CD4-positive, alpha-beta memory T cell (primary cell): Measurements from ENCODE around the gene WDR54. TPM values are rescaled to one million over a fixed set of nuclear protein-coding genes. Genes with fewer than 3 reads are reported as not detected.
"Not testable (repeated sequence)": the region's sequence is repeated elsewhere in the genome, so short reads cannot be mapped to it uniquely, and the experiment has no call there.

ENCODE experiments used
- CTCF ChIA-PET: fragments of 350-600 bp; sonication (Branson Sonifier 250); formaldehyde crosslinking; loops from one replicate; lab custom pipeline; 2021; ENCODE audit warnings: inconsistent platforms; ENCODE audit not compliant: partially characterized antibody; lab: Charles Lee
- POLR2A ChIA-PET: fragments of 350-600 bp; sonication (Branson Sonifier 250); formaldehyde crosslinking; loops from one replicate; lab custom pipeline; 2021; ENCODE audit not compliant: partially characterized antibody; lab: Charles Lee
- DNase-seq, 5 donors: peaks; one replicate each; pipeline versions ENCODE4 v3.0.0 to v3.0.0-alpha.2; 2020 to 2022; ENCODE audit warnings: mixed read lengths in 1 of 5
- H3K27ac ChIP-seq: one replicate; pipeline ENCODE4 v1.7.0; 2013; ENCODE audit warnings: low read depth, low read length
- H3K27me3 ChIP-seq: 2 replicates; pipeline ENCODE4 v1.7.0; 2013; ENCODE audit warnings: mild to moderate bottlenecking, low read length, moderate library complexity; ENCODE audit not compliant: insufficient read depth
- H3K36me3 ChIP-seq: 2 replicates; pipeline ENCODE4 v1.7.0; 2013; ENCODE audit warnings: mild to moderate bottlenecking, low read length, moderate library complexity; ENCODE audit not compliant: insufficient read depth
- H3K4me1 ChIP-seq: 2 replicates; pipeline ENCODE4 v1.7.0; 2013; ENCODE audit warnings: mild to moderate bottlenecking, low read length, moderate library complexity; ENCODE audit not compliant: insufficient read depth
- H3K4me3 ChIP-seq, 2 donors: one replicate each; pipeline ENCODE4 v1.7.0; 2013; ENCODE audit warnings: low read length in 2 of 2, mild to moderate bottlenecking in 1 of 2
- H3K9me3 ChIP-seq, 2 donors: one replicate each; pipeline ENCODE4 v1.7.0; 2013; ENCODE audit warnings: low read length in 2 of 2, control low read depth in 1 of 2; ENCODE audit not compliant: control insufficient read depth in 1 of 2
- H3K27ac Mint-ChIP-seq, 7 donors: one replicate each; pipeline ENCODE4 v1.8.0; 2020 to 2021; ENCODE audit warnings: mixed read lengths in 7 of 7, mild to moderate bottlenecking in 6 of 7, inconsistent platforms in 3 of 7, moderate library complexity in 3 of 7
- H3K27me3 Mint-ChIP-seq, 2 donors: one replicate each; pipeline ENCODE4 v1.8.0; 2020 to 2021; ENCODE audit warnings: mixed read lengths in 2 of 2
- H3K36me3 Mint-ChIP-seq, 2 donors: one replicate each; pipeline ENCODE4 v1.8.0; 2020 to 2021; ENCODE audit warnings: mixed read lengths in 2 of 2, inconsistent platforms in 1 of 2, mild to moderate bottlenecking in 1 of 2
- H3K4me1 Mint-ChIP-seq, 4 donors: one replicate each; pipeline ENCODE4 v1.8.0; 2020 to 2021; ENCODE audit warnings: mixed read lengths in 4 of 4, mild to moderate bottlenecking in 1 of 4
- H3K4me3 Mint-ChIP-seq, 8 donors: one replicate each; pipeline ENCODE4 v1.8.0; 2020 to 2021; ENCODE audit warnings: mixed read lengths in 8 of 8, mild to moderate bottlenecking in 7 of 8, moderate library complexity in 6 of 8, inconsistent platforms in 3 of 8
- H3K9me3 Mint-ChIP-seq, 8 donors: one replicate each; pipeline ENCODE4 v1.8.0; 2020 to 2021; ENCODE audit warnings: mixed read lengths in 8 of 8, mild to moderate bottlenecking in 5 of 8, inconsistent platforms in 3 of 8, moderate library complexity in 1 of 8
- intact Hi-C: fragments of 100-400 bp; cut with micrococcal nuclease; formaldehyde crosslinking; loops from one replicate; pipeline ENCODE4 v1.15.1; 2023
- polyA plus RNA-seq, 2 donors: library from polyadenylated mRNA; unstranded; fragments of 300-500 nt; fragmentation: Illumina TruSeq; gene quantifications; one replicate each; pipeline ENCODE4 v1.2.3, GENCODE V29; 2021
- total RNA-seq, 2 experiments: library from RNA; stranded (reverse); gene quantifications; one replicate each; pipeline ENCODE4 v1.2.3, GENCODE V29; 2021

Gene WDR54
- total and polyA plus RNA-seq, 4 experiments from 2014 or later: 36.3 to 107 (median 48.6) TPM

DNA sequence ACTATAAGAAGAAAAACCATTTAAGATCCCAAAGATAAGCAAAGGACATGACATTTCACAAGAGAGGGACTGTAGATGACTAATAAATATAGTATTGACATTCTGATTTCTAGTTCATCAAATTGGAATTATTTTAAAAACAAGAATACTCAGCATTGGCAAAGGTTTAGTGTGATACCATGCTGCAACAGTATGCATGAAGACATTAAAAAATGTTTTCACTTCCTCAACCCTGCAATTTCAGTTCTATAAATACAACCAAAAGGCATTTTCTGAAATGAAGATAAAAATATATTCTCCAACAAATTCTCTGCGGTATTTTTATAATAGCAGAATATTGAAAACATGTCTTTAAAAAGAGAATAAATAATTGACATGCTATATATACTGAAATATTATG lies 2.2 kb upstream of the WDR54 start:
- H3K4me3 Mint-ChIP-seq: no peak overlapping the region
- Histone ChIP-seq H3K9me3 (no peaks in the 10 kb centered on the region), H3K27me3 (no peaks in the 10 kb centered on the region), H3K4me3 (no peak overlapping the region), H3K27ac (no peak overlapping the region), H3K4me1 (peaks cover 25% of the 10 kb centered on the region), H3K36me3 (no peaks in the 10 kb centered on the region)
- no peak overlapping the region for H3K27ac Mint-ChIP-seq
- H3K27me3 Mint-ChIP-seq: peaks cover 0 to 1% of the 10 kb centered on the region in 2 donors
- POLR2A ChIA-PET: interaction anchor here (4.7 kb wide), 1 partner anchor 28 kb away, joined by 34 read pairs; no protein-coding TSS in a partner anchor
- peaks cover 13 to 42% (median 22%) of the 10 kb centered on the region in 4 donors for H3K4me1 Mint-ChIP-seq
- intact Hi-C loops: no loop called here
- DNase-seq: no peak
- H3K9me3 Mint-ChIP-seq: no peaks in the 10 kb centered on the region
- CTCF ChIA-PET: no interaction called here
- H3K36me3 Mint-ChIP-seq: peaks cover 0 to 3% of the 10 kb centered on the region in 2 donors

- no peaks in the 10 kb centered on the region for H3K36me3 ChIP-seq
- no peak overlapping the region for H3K27ac ChIP-seq
- Mint-ChIP-seq H3K4me1 (peaks cover 13 to 39% (median 22%) of the 10 kb centered on the region in 4 donors), H3K27me3 (no peaks in the 10 kb centered on the region), H3K4me3 (peak overlapping the region; percentile 6 to 98 (median 52)), H3K36me3 (peaks cover 3 to 5% of the 10 kb centered on the region in 2 donors), H3K9me3 (no peaks in the 10 kb centered on the region), H3K27ac (peak overlapping the region; percentile 70 to 100 (median 99))
- peaks cover 19% of the 10 kb centered on the region for H3K4me1 ChIP-seq
- H3K4me3 ChIP-seq: no peak overlapping the region
- no peak for DNase-seq
- H3K27me3 ChIP-seq: no peaks in the 10 kb centered on the region
- ChIA-PET CTCF (interaction anchor here (1.5 to 2.2 kb wide), 2 partner anchors 35 to 112 kb away, joined by 5 read pairs; partner anchors contain the start of gene INO80B), POLR2A (interaction anchor here (2.0 to 4.7 kb wide), 3 partner anchors 29 to 63 kb away, joined by 19 to 72 read pairs (median 34); partner anchors contain the start of genes CCDC142, INO80B, TTC31 and WBP1)
- intact Hi-C loops: no loop called here
- no peaks in the 10 kb centered on the region for H3K9me3 ChIP-seq
These were observed 1.5 kb upstream of the WDR54 start for GRCh38 chr2:74420006-74420405.

- not testable (repeated sequence) for DNase-seq, H3K9me3 Mint-ChIP-seq, H3K27me3 ChIP-seq, H3K36me3 ChIP-seq, H3K27me3 Mint-ChIP-seq, H3K9me3 ChIP-seq
- ChIA-PET CTCF (interaction anchor here (0.7 to 2.2 kb wide), 5 partner anchors 33 to 111 kb away, joined by 3 to 6 read pairs (median 5); partner anchors contain the start of genes INO80B and PCGF1), POLR2A (interaction anchor here (0.8 to 4.7 kb wide), 12 partner anchors 12 to 171 kb away, joined by 4 to 72 read pairs (median 8); partner anchors contain the start of genes AUP1, CCDC142, DQX1 and HTRA2)
- H3K27ac ChIP-seq: peak overlapping the region; percentile 93
- peak overlapping the region; percentile 96 to 100 (median 98) for H3K4me3 Mint-ChIP-seq
- H3K27ac Mint-ChIP-seq: peak overlapping the region; percentile 88 to 100 (median 99)
- peaks cover 13 to 36% (median 22%) of the 10 kb centered on the region in 4 donors for H3K4me1 Mint-ChIP-seq
- H3K4me1 ChIP-seq: peaks cover 13% of the 10 kb centered on the region
- H3K4me3 ChIP-seq: peak overlapping the region in 1 of 2 donors; percentile 88
- intact Hi-C loops: loop anchor here (1.0 kb wide), 6 partner anchors 28 to 683 kb away; partner anchors contain the start of genes AUP1, DGUOK, HTRA2 and TPRKB
- peaks cover 6 to 11% of the 10 kb centered on the region in 2 donors for H3K36me3 Mint-ChIP-seq
These were observed 957 bp upstream of the WDR54 start for GRCh38 chr2:74420443-74421103.

DNA sequence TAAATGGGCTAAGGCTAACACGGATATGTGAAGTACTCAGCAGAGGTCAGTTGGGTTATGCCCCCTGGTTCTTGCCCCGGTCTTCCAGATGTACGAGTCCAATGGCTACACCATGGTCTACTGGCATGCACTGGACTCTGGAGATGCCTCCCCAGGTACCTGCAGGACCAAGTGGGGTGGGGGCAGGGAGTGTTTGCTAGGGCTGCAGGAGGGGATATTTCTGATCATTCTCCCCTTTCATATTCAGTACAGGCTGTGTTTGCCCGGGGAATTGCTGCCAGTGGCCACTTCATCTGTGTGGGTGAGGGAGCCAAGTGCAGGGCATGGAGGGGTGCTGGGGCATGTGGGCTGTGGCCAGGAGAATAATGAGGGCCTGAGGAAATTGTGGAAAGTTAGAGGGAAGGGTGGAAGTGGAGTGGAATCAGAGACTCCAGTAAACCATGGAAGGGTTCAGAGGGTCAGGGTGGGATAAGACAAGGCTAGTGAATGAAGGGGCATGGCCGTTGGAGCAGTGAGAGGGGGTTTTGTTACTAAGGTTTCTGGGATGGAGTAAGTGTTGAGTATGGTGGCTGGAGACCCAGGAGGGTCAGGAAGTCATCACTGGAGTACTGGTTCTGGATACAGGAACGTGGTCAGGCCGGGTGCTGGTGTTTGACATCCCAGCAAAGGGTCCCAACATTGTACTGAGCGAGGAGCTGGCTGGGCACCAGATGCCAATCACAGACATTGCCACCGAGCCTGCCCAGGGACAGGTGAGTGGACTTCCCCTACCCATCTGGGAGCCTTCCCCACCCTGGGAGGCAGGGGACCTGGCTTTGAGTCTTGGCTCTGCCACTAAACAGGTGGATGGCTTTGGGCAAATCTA lies 1.9 kb downstream of the WDR54 start:
- Histone ChIP-seq H3K36me3 (no peaks in the 10 kb centered on the region), H3K27me3 (no peaks in the 10 kb centered on the region), H3K27ac (no peak overlapping the region), H3K4me3 (no peak overlapping the region), H3K4me1 (peaks cover 11% of the 10 kb centered on the region), H3K9me3 (no peaks in the 10 kb centered on the region)
- ChIA-PET POLR2A (interaction anchor here (1.1 to 4.7 kb wide), 3 partner anchors 31 to 33 kb away, joined by 4 to 72 read pairs (median 34); partner anchors contain the start of genes INO80B and WBP1), CTCF (no interaction called here)
- H3K27ac Mint-ChIP-seq: peak overlapping the region; percentile 87 to 100 (median 92)
- peaks cover 12 to 30% (median 21%) of the 10 kb centered on the region in 4 donors for H3K4me1 Mint-ChIP-seq
- H3K9me3 Mint-ChIP-seq: peaks cover 0 to 1% (median 0%) of the 10 kb centered on the region in 8 donors
- H3K4me3 Mint-ChIP-seq: peak overlapping the region in 7 of 8 donors; percentile 12 to 100 (median 98)
- no peak for DNase-seq
- intact Hi-C loops: no loop called here
- peaks cover 9 to 16% of the 10 kb centered on the region in 2 donors for H3K36me3 Mint-ChIP-seq
- H3K27me3 Mint-ChIP-seq: no peaks in the 10 kb centered on the region

DNA sequence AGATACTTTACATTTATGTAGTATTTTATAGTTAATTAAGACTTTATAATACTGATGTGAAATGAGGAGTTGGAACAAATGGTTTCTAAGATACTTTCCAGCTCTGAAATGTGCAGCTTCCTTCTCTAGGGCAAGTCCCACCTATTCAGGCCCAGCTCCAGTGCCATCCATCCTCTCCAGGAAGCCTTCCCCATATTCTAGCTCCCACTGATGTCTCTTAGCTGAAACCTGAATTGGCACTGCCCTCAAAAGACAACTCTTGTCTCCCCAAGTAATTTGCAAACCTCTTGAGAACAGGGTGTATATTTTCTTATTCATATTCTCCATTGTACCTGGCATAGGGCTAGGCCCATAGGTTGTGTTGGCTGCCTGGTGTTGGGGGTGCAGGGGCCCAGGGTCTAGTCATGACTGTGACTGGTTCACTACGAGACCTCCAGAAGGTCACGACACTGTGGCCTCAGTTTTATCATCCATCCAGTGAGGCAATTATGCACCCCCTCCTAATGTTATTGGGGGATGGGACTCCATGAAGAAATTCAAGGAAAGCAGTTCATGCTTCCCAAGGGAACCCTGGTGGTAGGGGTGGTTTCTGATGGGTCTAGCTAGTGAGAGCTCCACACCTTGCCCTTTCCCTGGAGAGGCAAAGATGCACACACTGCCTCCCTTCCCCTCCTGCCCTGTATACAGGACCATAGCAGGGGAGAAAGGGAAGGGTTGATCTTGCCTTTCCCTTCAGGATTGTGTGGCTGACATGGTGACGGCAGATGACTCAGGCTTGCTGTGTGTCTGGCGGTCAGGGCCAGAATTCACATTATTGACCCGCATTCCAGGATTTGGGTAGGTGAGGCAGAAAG lies 2.8 kb downstream of the WDR54 start:
- Mint-ChIP-seq H3K4me1 (peaks cover 12 to 30% (median 21%) of the 10 kb centered on the region in 4 donors), H3K27me3 (no peaks in the 10 kb centered on the region), H3K4me3 (no peak overlapping the region), H3K36me3 (peaks cover 9 to 16% of the 10 kb centered on the region in 2 donors), H3K9me3 (peaks cover 0 to 1% (median 0%) of the 10 kb centered on the region in 8 donors), H3K27ac (peak overlapping the region in 4 of 7 donors; percentile 14 to 80 (median 62))
- CTCF ChIA-PET: interaction anchor here (0.6 to 1.1 kb wide), 3 partner anchors 15 to 165 kb away, joined by 3 read pairs; no protein-coding TSS in a partner anchor
- no peak overlapping the region for H3K27ac ChIP-seq
- H3K36me3 ChIP-seq: no peaks in the 10 kb centered on the region
- no peaks in the 10 kb centered on the region for H3K27me3 ChIP-seq
- POLR2A ChIA-PET: interaction anchor here (1.1 to 4.7 kb wide), 2 partner anchors 30 to 33 kb away, joined by 4 to 34 read pairs; partner anchors contain the start of gene INO80B
- no peaks in the 10 kb centered on the region for H3K9me3 ChIP-seq
- DNase-seq: no peak
- peaks cover 11% of the 10 kb centered on the region for H3K4me1 ChIP-seq
- H3K4me3 ChIP-seq: no peak overlapping the region
- intact Hi-C loops: no loop called here

DNA sequence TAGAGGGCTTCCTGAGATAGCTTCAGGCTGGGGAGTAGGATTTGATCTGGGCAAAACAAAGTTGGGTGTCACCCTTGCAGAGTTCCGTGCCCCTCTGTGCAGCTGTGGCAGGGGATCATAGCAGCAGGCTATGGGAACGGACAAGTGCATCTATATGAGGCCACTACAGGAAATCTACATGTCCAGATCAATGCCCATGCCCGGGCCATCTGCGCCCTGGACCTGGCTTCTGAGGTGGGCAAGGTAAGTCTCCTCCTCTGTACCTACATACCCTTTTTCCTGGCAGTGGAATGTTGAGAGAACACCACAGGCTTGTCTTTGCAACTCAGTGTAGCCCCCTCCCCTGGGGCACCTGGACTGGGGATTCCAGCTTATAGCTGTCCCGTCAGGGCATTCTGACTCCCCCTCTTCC lies 3.5 kb downstream of the WDR54 start:
- peaks cover 9 to 16% of the 10 kb centered on the region in 2 donors for H3K36me3 Mint-ChIP-seq
- CTCF ChIA-PET: interaction anchor here (0.6 to 1.1 kb wide), 3 partner anchors 16 to 165 kb away, joined by 3 read pairs; no protein-coding TSS in a partner anchor
- no peaks in the 10 kb centered on the region for H3K27me3 ChIP-seq
- peak overlapping the region in 2 of 7 donors; percentile 14 to 73 for H3K27ac Mint-ChIP-seq
- H3K36me3 ChIP-seq: no peaks in the 10 kb centered on the region
- no peak overlapping the region for H3K4me3 ChIP-seq
- no peaks in the 10 kb centered on the region for H3K9me3 ChIP-seq
- no peak overlapping the region for H3K27ac ChIP-seq
- H3K9me3 Mint-ChIP-seq: peaks cover 0 to 1% (median 0%) of the 10 kb centered on the region in 8 donors
- peak overlapping the region in 1 of 8 donors; percentile 40 for H3K4me3 Mint-ChIP-seq
- peaks cover 11% of the 10 kb centered on the region for H3K4me1 ChIP-seq
- POLR2A ChIA-PET: interaction anchor here (0.5 kb wide), 1 partner anchor 25 kb away, joined by 3 read pairs; no protein-coding TSS in a partner anchor
- no peaks in the 10 kb centered on the region for H3K27me3 Mint-ChIP-seq
- H3K4me1 Mint-ChIP-seq: peaks cover 12 to 27% (median 19%) of the 10 kb centered on the region in 4 donors
- no peak for DNase-seq
- intact Hi-C loops: no loop called here
